IMR-90 (cell line): ENCODE results near the gene CCNG1. TPM values are rescaled to one million over a fixed set of nuclear protein-coding genes. Genes with fewer than 3 reads are reported as not detected.

Source experiments
- ATAC-seq: fragments of 200-7000 bp; cut with Tn5 transposase; 2 replicates; pipeline ENCODE4 v1.9.1; 2020; ENCODE audit warnings: low read depth, mild to moderate bottlenecking, moderate library complexity
- BruUV-seq: library from RNA; stranded (reverse); fragments of 400-500 nt; replicated peaks from 2 replicates; lab custom pipeline; 2021; lab: Mats Ljungman, UMichigan
- CTCF ChIA-PET: fragments of 300-600 bp; formaldehyde crosslinking; extraction: SDS; loops from one replicate; lab custom pipeline; 2021; ENCODE audit warnings: antibody characterized with exemption; lab: Yijun Ruan, JAX
- POLR2A ChIA-PET: fragments of 300-600 bp; sonication (Branson Sonifier 250); formaldehyde crosslinking; loops from one replicate; lab custom pipeline; 2022; ENCODE audit warnings: antibody characterized with exemption; ENCODE audit not compliant: unreplicated experiment; lab: Charles Lee
- DNase-seq: peaks from one replicate; pipeline ENCODE4 v3.0.0; 2013
- H2AFZ ChIP-seq: replicated peaks from 2 replicates; pipeline ENCODE3; 2013; ENCODE audit warnings: low read length, mild to moderate bottlenecking; ENCODE audit not compliant: poor library complexity
- H2AK5ac ChIP-seq: 2 replicates; pipeline ENCODE4 v1.6.1; 2013; ENCODE audit warnings: low read depth, low read length, inconsistent platforms
- H2AK9ac ChIP-seq: replicated peaks from 2 replicates; pipeline ENCODE3; 2013; ENCODE audit warnings: mild to moderate bottlenecking, low read depth, low read length, moderate library complexity; ENCODE audit not compliant: poor library complexity
- H2BK120ac ChIP-seq: 2 replicates; pipeline ENCODE4 v1.6.1; 2013; ENCODE audit warnings: low read depth, low read length, inconsistent platforms
- H2BK15ac ChIP-seq: 3 replicates; pipeline ENCODE4 v1.6.1; 2013; ENCODE audit warnings: low read depth, low read length, inconsistent platforms
- H2BK20ac ChIP-seq: 2 replicates; pipeline ENCODE4 v1.6.1; 2013; ENCODE audit warnings: low read depth, mild to moderate bottlenecking, inconsistent platforms, low read length, moderate library complexity
- H2BK5ac ChIP-seq: 2 replicates; pipeline ENCODE4 v1.6.1; 2013; ENCODE audit warnings: mild to moderate bottlenecking, low read depth, low read length, inconsistent platforms; ENCODE audit not compliant: poor library complexity, severe bottlenecking
- H3K14ac ChIP-seq: replicated peaks from 2 replicates; pipeline ENCODE4 v1.6.1; 2013; ENCODE audit warnings: low read depth, low read length, inconsistent platforms
- H3K18ac ChIP-seq: 2 replicates; pipeline ENCODE4 v1.6.1; 2013; ENCODE audit warnings: low read depth, low read length, control low read depth
- H3K23ac ChIP-seq: 2 replicates; pipeline ENCODE4 v1.6.1; 2013; ENCODE audit warnings: low read depth, low read length, inconsistent platforms
- H3K27ac ChIP-seq: 2 replicates; pipeline ENCODE4 v1.5.1; 2013; ENCODE audit warnings: mild to moderate bottlenecking, control low read depth, low read length; ENCODE audit not compliant: insufficient read depth
- H3K27me3 ChIP-seq: 2 replicates; pipeline ENCODE4 v1.6.1; 2013; ENCODE audit warnings: low read length; ENCODE audit not compliant: control insufficient read depth, insufficient read depth
- H3K36me3 ChIP-seq: 2 replicates; pipeline ENCODE4 v1.6.1; 2013; ENCODE audit warnings: low read length, mixed read lengths; ENCODE audit not compliant: control insufficient read depth, insufficient read depth
- H3K4ac ChIP-seq: 2 replicates; pipeline ENCODE4 v1.6.1; 2013; ENCODE audit warnings: low read depth, low read length, inconsistent platforms
- H3K4me1 ChIP-seq: 2 replicates; pipeline ENCODE4 v1.6.1; 2013; ENCODE audit warnings: low read length, mixed read lengths; ENCODE audit not compliant: control insufficient read depth, insufficient read depth
- H3K4me2 ChIP-seq: 2 replicates; pipeline ENCODE4 v1.6.1; 2013; ENCODE audit warnings: low read depth, mild to moderate bottlenecking, control low read depth, low read length, moderate library complexity
- H3K4me3 ChIP-seq: 2 replicates; pipeline ENCODE4 v1.5.1; 2013; ENCODE audit warnings: low read depth, mild to moderate bottlenecking, control low read depth, low read length, moderate library complexity; ENCODE audit not compliant: insufficient read depth
- H3K56ac ChIP-seq: 2 replicates; pipeline ENCODE4 v1.6.1; 2013; ENCODE audit warnings: low read length, inconsistent platforms; ENCODE audit not compliant: insufficient read depth; ENCODE audit errors: extremely low read depth
- H3K79me1 ChIP-seq, 2 experiments: 2 replicates each; pipeline ENCODE4 v1.6.1; 2013; ENCODE audit warnings: low read length in 2 of 2, inconsistent platforms in 1 of 2, low read depth in 1 of 2
- H3K9ac ChIP-seq: 2 replicates; pipeline ENCODE4 v1.6.1; 2013; ENCODE audit warnings: low read depth, low read length, control low read depth
- H3K9me1 ChIP-seq: 2 replicates; pipeline ENCODE4 v1.6.1; 2013; ENCODE audit warnings: low read length, inconsistent platforms; ENCODE audit not compliant: insufficient read depth
- H3K9me3 ChIP-seq: 2 replicates; pipeline ENCODE4 v1.6.1; 2013; ENCODE audit warnings: low read length; ENCODE audit not compliant: control insufficient read depth, insufficient read depth
- H4K20me1 ChIP-seq: 2 replicates; pipeline ENCODE4 v1.6.1; 2013; ENCODE audit warnings: low read length, inconsistent platforms; ENCODE audit not compliant: insufficient read depth
- H4K5ac ChIP-seq: 2 replicates; pipeline ENCODE4 v1.6.1; 2013; ENCODE audit warnings: mild to moderate bottlenecking, low read depth, low read length, control low read depth
- H4K8ac ChIP-seq, 2 experiments: 2 replicates each; pipeline ENCODE4 v1.6.1; 2013; ENCODE audit warnings: low read depth in 2 of 2, low read length in 2 of 2, control low read depth in 1 of 2, inconsistent platforms in 1 of 2
- H4K91ac ChIP-seq: 2 replicates; pipeline ENCODE4 v1.6.1; 2013; ENCODE audit warnings: low read depth, low read length, inconsistent platforms; ENCODE audit not compliant: insufficient read depth
- CEBPB ChIP-seq: IDR thresholded peaks from 2 replicates; pipeline ENCODE4 v1.6.1; 2012; ENCODE audit warnings: low read depth, low read length, improper control_type of control experiment
- CTCF ChIP-seq: conservative IDR thresholded peaks from 2 replicates; pipeline ENCODE4 v1.5.1; 2012; ENCODE audit warnings: mild to moderate bottlenecking, low read depth, low read length, improper control_type of control experiment
- SMC3 ChIP-seq: fragments of 150-350 bp; IDR thresholded peaks from 2 replicates; pipeline ENCODE4 v1.6.1; 2016; ENCODE audit warnings: low read depth, mild to moderate bottlenecking, antibody characterized with exemption, low read length, moderate library complexity
- WGBS, 2 experiments: methylation state at CpG; one replicate each; pipeline versions ENCODE4 v1.1.5 to v1.1.7; 2013; ENCODE audit warnings: missing lambda C conversion rate in 2 of 2; ENCODE audit not compliant: insufficient read length in 1 of 2; ENCODE audit errors: extremely low coverage in 2 of 2; 5-methylcytosine and 5-hydroxymethylcytosine counted together
- dilution Hi-C: fragments of 300-500 bp; cut with HindIII; formaldehyde crosslinking; loops from one replicate; pipeline ENCODE4 v1.14.3; 2018; ENCODE audit warnings: low sequenced_read_pairs; ENCODE audit not compliant: unreplicated experiment
- in situ Hi-C: fragments of 300-500 bp; cut with MboI; formaldehyde crosslinking; loops from 3 replicates; pipeline ENCODE4 v1.14.3; 2019; ENCODE audit warnings: low sequenced_read_pairs, inconsistent platforms, mixed read lengths
- intact Hi-C: fragments of 100-400 bp; cut with micrococcal nuclease; formaldehyde crosslinking; loops from 2 replicates; pipeline ENCODE4 v1.10.0; 2022
- polyA plus RNA-seq, 3 experiments: library from polyadenylated mRNA; depleted of rRNA; stranded (reverse); fragments of >200 nt; gene quantifications; 2 replicates each; pipeline ENCODE4 v1.2.3, GENCODE V29; 2012; ENCODE audit warnings: low replicate concordance in 1 of 3
- total RNA-seq: library from RNA; depleted of rRNA; stranded (reverse); fragments of >200 nt; gene quantifications from 2 replicates; pipeline ENCODE4 v1.2.3, GENCODE V29; 2012

The CCNG1 gene
- total and polyA plus RNA-seq, 2 of the 4 experiments (the other 2 are of a cell fraction), result 72.0 to 382 TPM

DNA sequence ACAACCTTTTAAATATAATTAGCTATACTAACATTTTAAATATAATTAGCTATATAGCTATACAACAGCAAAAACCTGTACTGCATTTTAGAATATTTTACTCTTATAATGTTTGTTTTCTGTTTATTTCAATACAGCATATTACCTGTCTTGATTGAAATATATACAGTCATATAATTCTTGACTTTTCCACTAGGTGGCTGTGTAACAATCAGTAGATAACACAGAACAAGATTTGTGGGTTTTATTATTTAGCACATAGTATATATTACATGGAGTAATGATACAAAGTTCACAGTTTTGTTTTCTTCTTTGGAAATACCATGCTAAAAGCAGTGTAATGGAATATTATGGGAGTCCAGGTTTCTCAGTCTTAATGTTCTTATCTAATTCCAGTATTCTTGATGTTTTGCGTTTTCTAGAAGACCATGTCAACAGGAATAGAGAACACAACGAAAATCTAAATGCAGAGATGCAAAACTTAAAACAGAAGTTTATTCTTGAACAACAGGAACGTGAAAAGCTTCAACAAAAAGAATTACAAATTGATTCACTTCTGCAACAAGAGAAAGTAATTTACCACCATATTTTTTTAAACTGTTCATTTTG lies 36.3 kb downstream of the CCNG1 start:
- H3K27me3 ChIP-seq, result no peaks in the 10 kb centered on the region
- H3K4me3 ChIP-seq, result no peak overlapping the region
- H3K23ac ChIP-seq, result no peak overlapping the region
- no peaks in the 10 kb centered on the region for H4K20me1 ChIP-seq
- no peak overlapping the region for H3K4ac ChIP-seq
- no peaks in the 10 kb centered on the region for H3K9me1 ChIP-seq
- dilution Hi-C loops (no loop called here), in situ Hi-C loops (no loop called here), intact Hi-C loops (no loop called here)
- WGBS, 2 experiments, result no CpG with 5 or more reads among the region's 3 CpGs
- H4K5ac ChIP-seq, result no peak overlapping the region
- no peak overlapping the region for H2BK15ac ChIP-seq
- H2BK20ac ChIP-seq, result no peak overlapping the region
- H2AFZ ChIP-seq, result no peak overlapping the region
- H3K79me1 ChIP-seq, result peaks cover 0 to 3% of the 10 kb centered on the region in 2 experiments; a peak in 1 of 4 replicates
- H3K4me1 ChIP-seq, result peaks cover 3% of the 10 kb centered on the region; the same call in 1 of the 2 replicates
- H3K27ac ChIP-seq, result no peak overlapping the region
- H3K36me3 ChIP-seq, result peaks cover 4% of the 10 kb centered on the region; the same call in 1 of the 2 replicates
- H3K4me2 ChIP-seq, result no peak overlapping the region
- no peak overlapping the region for H2AK9ac ChIP-seq
- no peak overlapping the region for H2BK5ac ChIP-seq
- no peak overlapping the region for H2AK5ac ChIP-seq
- ChIA-PET POLR2A (no interaction called here), CTCF (interaction anchor here (0.7 to 1.1 kb wide), 4 partner anchors 10 to 19 kb away, joined by 3 to 4 read pairs (median 3); no protein-coding TSS in a partner anchor)
- no peak overlapping the region for H4K8ac ChIP-seq
- no peak overlapping the region for H3K18ac ChIP-seq
- no peak overlapping the region for H3K56ac ChIP-seq
- no TSS peak for BruUV-seq
- ATAC-seq, result no peak
- peak; percentile 10; the same call in 1 of the 2 replicates for TF ChIP-seq SMC3
- no peak for TF ChIP-seq CEBPB
- TF ChIP-seq CTCF, result peak; percentile 21; the same call in 1 of the 2 replicates
- H3K9me3 ChIP-seq, result no peaks in the 10 kb centered on the region
- no peak overlapping the region for H2BK120ac ChIP-seq
- no peak overlapping the region for H3K9ac ChIP-seq
- H4K91ac ChIP-seq, result no peak overlapping the region
- DNase-seq, result no peak
- H3K14ac ChIP-seq, result no peak overlapping the region
